ENCODE measurements around the gene AK2. TPM values are rescaled to one million over a fixed set of nuclear protein-coding genes. Genes with fewer than 3 reads are reported as not detected.

The AK2 gene
- total and polyA plus RNA-seq, 11 donors = 101 to 292 (median 137) TPM

GRCh38 chr1:33043267-33044092 lies 6.8 kb upstream of the AK2 start:
- ATAC-seq (no peak), DNase-seq (no peak)
- 67 to 71% (median 69%) methylated on average over 8 of the region's 8 CpGs for WGBS, 4 donors
- H3K4me3 ChIP-seq = no peak overlapping the region
- no peak overlapping the region for H3K27ac ChIP-seq
- TF ChIP-seq POLR2A (IDR thresholded peaks at IDR 0.05) (no peak), CTCF (IDR thresholded peaks at IDR 0.05) (no peak)
- H3K4me1 ChIP-seq = peaks cover 0 to 13% (median 1%) of the 10 kb centered on the region in 12 donors
- intact Hi-C loops (cut with DNase I) = no loop called here
- H3K9me3 ChIP-seq = no peaks in the 10 kb centered on the region
- no peaks in the 10 kb centered on the region for H3K36me3 ChIP-seq
- no peaks in the 10 kb centered on the region for H3K27me3 ChIP-seq

- Histone ChIP-seq H3K4me1 (peaks cover 0 to 13% (median 1%) of the 10 kb centered on the region in 12 donors), H3K27me3 (no peaks in the 10 kb centered on the region), H3K27ac (no peak overlapping the region), H3K4me3 (no peak overlapping the region), H3K9me3 (no peaks in the 10 kb centered on the region), H3K36me3 (no peaks in the 10 kb centered on the region)
- DNase-seq = no peak
- WGBS, 4 donors = 68 to 93% (median 90%) methylated on average over 1 of the region's 1 CpG
- intact Hi-C loops (cut with DNase I) = no loop called here
- no peak for ATAC-seq
- TF ChIP-seq CTCF (IDR thresholded peaks at IDR 0.05) (no peak), POLR2A (IDR thresholded peaks at IDR 0.05) (no peak)
Observed at GRCh38 chr1:33042831-33043230, 6.1 kb upstream of the AK2 start.

GRCh38 chr1:33041026-33041425 lies 4.3 kb upstream of the AK2 start:
- no peak overlapping the region for H3K27ac ChIP-seq
- no peaks in the 10 kb centered on the region for H3K9me3 ChIP-seq
- no peak overlapping the region for H3K4me3 ChIP-seq
- H3K4me1 ChIP-seq = peaks cover 0 to 22% (median 6%) of the 10 kb centered on the region in 12 donors
- intact Hi-C loops (cut with DNase I) = no loop called here
- DNase-seq (no peak), ATAC-seq (no peak)
- H3K36me3 ChIP-seq = no peaks in the 10 kb centered on the region
- no peaks in the 10 kb centered on the region for H3K27me3 ChIP-seq
- TF ChIP-seq POLR2A (IDR thresholded peaks at IDR 0.05) (no peak), CTCF (IDR thresholded peaks at IDR 0.05) (no peak)
- 89 to 96% (median 93%) methylated on average over 1 of the region's 1 CpG for WGBS, 4 donors

DNA sequence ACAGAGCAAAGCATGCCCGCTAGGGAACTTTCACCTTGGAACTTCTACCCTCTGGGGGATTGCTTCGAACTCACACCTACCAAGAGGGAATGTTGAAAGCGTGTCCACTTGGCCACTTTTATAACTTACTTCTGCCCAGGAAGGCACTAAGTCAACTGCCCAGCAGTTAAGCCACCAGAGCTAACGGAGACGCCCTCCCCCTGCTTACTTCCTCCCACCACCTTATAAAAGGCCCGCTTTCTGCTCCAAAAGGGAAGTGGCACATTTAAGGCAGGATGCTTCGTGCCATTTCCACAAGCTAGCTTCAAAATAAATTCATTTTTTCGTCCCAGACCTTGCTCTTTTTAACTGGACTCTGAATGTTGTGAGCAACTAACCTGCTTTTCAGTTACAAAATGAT lies 3.2 kb upstream of the AK2 start:
- H3K36me3 ChIP-seq = peaks cover 0 to 2% (median 0%) of the 10 kb centered on the region in 9 donors
- H3K27me3 ChIP-seq = no peaks in the 10 kb centered on the region
- intact Hi-C loops (cut with DNase I) = loop anchor here in 2 of 10 donors (5.0 kb wide), 1 partner anchor 78 kb away; the partner anchor contains the start of gene RNF19B (in 2 of the 2)
- no peak overlapping the region for H3K27ac ChIP-seq
- TF ChIP-seq POLR2A (IDR thresholded peaks at IDR 0.05) (no peak), CTCF (IDR thresholded peaks at IDR 0.05) (no peak)
- no peak for DNase-seq
- ATAC-seq = no peak
- no peaks in the 10 kb centered on the region for H3K9me3 ChIP-seq
- WGBS, 4 donors = 76 to 84% (median 83%) methylated on average over 8 of the region's 8 CpGs
- no peak overlapping the region for H3K4me3 ChIP-seq
- peaks cover 3 to 27% (median 18%) of the 10 kb centered on the region in 12 donors for H3K4me1 ChIP-seq
